Activated CD4-positive, alpha-beta T cell treated with anti-CD3 and anti-CD28 coated beads, Interleukin-2, amount 50 U/mL, for 16 hours (primary cell): ENCODE results near the gene KBTBD4.

Experiments
- DNase-seq: peaks from one replicate; pipeline ENCODE4 v3.0.0-alpha.2; 2020

The KBTBD4 gene

GRCh38 chr11:47578524-47579494, at the start of gene KBTBD4, which contains the start of gene NDUFS3:
Gene KBTBD4, minus strand, starts transcription at chr11:47578970. Its CDS starts 19 bp downstream, at chr11:47578951.
Gene NDUFS3, plus strand, starts transcription at chr11:47579074. Its CDS starts 18 bp downstream, at chr11:47579092.
- peak; percentile 90 for DNase-seq

- DNase-seq: no peak
These were observed 49.3 kb upstream of the KBTBD4 start for GRCh38 chr11:47628026-47628425.

GRCh38 chr11:47626234-47626633, 47.5 kb upstream of the KBTBD4 start:
- no peak for DNase-seq

DNA sequence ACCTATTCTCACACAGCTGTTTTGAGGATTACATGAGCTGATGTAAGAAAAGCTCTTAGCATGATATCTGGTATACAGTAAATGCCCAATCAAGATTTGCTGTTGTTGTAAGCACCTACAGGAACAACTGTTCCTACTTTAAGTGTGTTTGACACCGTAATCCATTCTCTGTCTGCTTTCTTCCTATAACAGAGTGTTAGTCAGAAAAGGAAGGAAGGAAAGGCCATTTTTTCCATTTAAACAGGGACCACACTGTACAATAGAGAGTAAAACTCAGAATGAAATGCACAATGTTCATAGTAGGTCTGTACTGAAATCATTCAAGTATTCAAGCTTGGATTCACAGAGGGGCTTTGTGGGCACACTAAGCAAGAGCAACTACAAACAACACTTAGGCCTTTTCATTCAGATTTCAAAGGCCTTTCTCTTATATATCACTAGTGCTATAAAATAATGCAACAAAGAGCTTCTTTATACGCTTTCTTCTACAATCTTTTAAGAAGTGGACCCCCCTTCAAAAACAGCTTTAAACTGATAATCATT, 42.1 kb upstream of the KBTBD4 start:
- DNase-seq: no peak

- peak; percentile 29 for DNase-seq
These were observed 38.6 kb upstream of the KBTBD4 start for GRCh38 chr11:47617417-47617809.

DNA sequence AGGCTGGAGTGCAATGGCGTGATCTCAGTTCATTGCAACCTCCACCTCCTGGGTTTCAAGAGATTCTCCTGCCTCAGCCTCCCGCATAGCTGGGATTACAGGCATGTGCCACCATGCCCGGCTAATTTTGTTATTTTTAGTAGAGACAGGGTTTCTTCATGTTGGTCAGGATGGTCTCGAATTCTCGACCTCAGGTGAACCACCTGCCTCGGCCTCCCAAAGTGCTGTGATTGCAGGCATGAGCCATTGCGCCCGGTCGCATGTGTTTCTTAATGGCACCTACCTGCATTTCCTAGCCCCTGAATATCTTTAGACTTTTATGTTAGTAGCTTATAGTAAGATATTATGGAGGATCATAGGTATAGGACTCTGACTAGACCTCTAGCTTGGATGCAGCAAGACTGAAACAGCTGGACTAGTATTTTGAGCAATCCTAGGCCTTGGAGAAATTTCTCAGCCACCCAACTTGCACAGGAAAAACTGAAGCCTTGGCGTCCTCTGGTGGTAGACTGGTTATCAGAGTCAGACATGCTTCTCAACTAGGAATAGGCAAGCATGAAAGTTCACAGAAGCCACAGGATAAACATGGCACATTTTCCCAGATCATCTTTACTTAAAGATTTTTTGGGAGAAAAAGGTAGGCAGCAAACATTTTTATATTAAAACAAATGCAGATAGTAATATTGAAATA, 38.1 kb upstream of the KBTBD4 start:
- peak; percentile 28 for DNase-seq

DNA sequence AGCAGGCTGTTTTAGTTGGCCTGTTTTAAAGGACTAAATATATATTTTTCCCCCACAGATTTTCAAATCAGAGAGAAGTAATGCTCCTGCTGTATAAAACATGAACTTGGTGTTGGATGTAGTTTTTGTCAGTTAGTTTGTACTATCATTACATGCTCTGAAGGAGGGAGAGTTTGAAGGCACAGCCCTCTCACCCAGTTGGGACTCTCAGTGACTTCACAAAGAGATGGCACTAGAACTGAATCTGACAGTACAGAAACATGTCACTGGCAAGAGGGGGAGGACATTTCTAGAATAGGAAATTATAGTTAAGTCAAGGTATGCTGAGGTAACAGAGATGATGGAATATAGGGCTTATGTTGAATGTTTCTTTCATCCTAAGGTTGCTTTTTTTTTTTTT, 36.5 kb upstream of the KBTBD4 start:
- no peak for DNase-seq

DNA sequence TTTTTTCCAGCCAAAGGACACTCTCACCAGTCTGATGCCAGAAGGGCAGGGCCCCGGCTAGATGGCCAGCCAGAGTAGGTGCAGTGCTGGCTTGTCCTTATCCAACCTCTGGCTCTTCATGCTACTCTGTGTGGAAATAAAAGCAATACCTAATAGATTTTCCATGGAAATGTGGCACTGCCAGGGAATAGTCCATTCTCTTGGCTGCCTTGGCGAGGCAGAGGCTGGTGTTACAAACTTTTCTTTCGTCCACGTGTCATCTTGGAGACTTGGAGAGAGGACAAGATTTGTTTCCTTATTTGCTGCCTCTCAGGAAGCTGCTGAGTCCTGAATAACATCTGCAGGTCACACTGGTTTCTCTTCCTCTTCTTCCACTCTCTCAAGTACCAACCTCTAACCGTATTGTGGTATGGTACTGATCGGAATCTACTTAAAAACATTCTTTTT, 32.6 kb upstream of the KBTBD4 start:
- no peak for DNase-seq

DNA sequence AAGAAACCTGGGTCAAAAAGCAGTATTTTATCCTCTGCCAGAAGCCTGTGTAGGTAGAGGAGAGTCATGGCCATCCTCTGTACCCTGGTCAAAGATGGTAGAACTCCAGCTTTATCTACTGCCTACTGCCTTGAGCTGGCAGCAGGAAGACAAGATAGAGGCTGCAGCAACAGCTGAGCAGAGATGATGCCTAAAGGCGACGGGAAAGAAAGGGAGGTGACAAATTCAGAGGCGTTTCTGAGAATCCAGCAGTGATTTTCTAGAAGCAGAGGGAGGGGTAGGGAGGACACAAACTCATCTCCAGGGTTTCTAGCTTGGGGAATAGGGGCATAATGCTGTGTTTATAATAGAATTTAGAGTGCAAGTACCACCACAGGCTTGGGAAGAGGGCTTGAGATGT, 30.9 kb upstream of the KBTBD4 start:
- DNase-seq: no peak

- no peak for DNase-seq
These were observed 28.6 kb upstream of the KBTBD4 start for GRCh38 chr11:47607380-47607779.

GRCh38 chr11:47606731-47607130, 28.0 kb upstream of the KBTBD4 start:
- no peak for DNase-seq

DNA sequence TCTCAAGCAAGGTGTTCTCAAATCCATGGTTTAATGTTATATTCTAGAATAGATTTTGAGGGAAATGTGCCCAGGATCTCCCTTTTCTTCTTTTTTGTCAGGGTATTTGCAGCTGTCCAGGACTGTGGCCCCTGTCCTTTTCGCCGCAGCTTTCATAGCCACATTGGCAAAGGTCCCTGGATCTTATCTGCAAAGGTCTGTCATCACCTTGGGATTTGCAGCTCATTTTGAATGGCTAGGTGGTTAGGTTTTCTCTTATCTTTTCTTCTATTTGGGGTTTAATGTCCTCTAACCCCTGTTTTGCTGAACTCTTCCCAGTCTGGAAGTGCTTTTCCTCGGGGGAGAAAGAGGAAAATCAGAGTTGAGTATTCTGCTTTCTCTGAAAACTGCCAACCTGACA, 27.2 kb upstream of the KBTBD4 start:
- DNase-seq: no peak

DNA sequence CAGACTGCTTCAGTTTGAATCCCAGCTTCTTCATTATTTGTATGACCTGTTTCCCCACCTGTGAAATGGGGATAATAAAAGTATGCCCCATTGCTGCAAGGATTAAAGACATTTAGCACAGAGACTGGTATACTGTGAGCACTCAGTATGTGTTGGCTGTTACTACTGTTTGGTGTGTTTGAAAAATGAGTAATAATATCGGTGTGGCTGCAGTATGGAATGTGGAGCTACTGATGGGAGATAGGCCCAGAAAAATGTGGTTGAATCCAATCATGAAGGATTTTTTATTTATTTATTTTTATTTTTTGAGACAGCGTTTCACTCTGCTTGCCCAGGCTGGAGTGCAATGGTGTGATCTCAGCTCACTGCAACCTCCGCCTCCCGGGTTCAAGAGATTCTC, 24.5 kb upstream of the KBTBD4 start:
- no peak for DNase-seq

GRCh38 chr11:47599902-47600301, 21.1 kb upstream of the KBTBD4 start:
- DNase-seq: no peak

GRCh38 chr11:47595967-47596366, 17.2 kb upstream of the KBTBD4 start:
- DNase-seq: no peak

- DNase-seq: no peak
These were observed 16.3 kb upstream of the KBTBD4 start for GRCh38 chr11:47595029-47595428.

GRCh38 chr11:47593934-47594855, 15.4 kb upstream of the KBTBD4 start, which contains the start of gene C1QTNF4:
Gene C1QTNF4, minus strand, starts transcription at chr11:47594411. Its CDS starts 3,601 bp downstream, at chr11:47590810.
- no peak for DNase-seq

DNA sequence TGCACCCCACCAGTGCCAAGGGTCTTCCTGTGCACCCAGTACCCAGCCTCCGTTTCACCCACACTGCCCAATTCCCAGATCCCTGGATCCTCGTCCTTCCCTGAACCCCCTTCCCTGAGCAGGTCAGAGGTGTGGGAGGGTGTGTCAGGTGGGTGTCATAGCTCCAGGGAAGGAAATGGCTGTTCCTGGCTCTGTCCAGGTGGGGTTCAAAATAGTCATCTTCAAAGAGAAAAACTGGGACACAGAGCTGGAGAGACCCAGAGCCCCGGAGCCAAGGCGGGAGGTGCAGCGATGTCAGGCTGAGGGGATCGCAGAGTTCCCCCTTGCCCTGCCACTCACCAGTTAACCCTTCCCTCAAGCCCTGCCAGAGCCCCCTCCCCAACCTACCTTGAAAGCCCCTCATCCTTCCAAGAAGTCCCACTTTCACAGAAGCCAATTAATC, 14.7 kb upstream of the KBTBD4 start:
- no peak for DNase-seq

DNA sequence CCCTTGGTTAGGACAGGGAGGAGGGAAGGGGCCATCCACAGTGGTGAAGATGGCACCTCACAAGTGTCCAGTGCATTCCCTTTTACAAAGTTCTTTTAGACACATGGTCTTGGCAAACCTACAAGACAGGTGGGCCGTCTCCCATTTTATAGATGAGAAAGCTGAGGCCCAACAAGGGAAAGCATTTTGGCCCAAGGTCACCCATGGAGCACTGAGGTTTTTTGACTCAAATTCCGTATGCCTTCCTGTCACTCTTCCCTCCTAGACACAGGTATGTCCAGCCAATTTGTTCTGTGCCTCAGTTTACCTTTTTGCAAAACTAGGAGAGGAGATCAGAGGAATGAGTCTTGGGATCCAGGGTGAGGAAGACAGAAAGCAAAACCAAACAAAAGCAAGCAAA, 14.2 kb upstream of the KBTBD4 start:
- DNase-seq: no peak

GRCh38 chr11:47592251-47592650, 13.5 kb upstream of the KBTBD4 start:
- DNase-seq: no peak

GRCh38 chr11:47591764-47592163, 13.0 kb upstream of the KBTBD4 start:
- DNase-seq: no peak
